ENCODE results near the gene MYO18A. TPM values are rescaled to one million over a fixed set of nuclear protein-coding genes. Genes with fewer than 3 reads are reported as not detected.
A peak's percentile ranks its signal among the peaks of the same experiment; 100 is the strongest.

MYO18A gene
- total and polyA plus RNA-seq, 11 donors: 83.5 to 340 (median 300) TPM

DNA sequence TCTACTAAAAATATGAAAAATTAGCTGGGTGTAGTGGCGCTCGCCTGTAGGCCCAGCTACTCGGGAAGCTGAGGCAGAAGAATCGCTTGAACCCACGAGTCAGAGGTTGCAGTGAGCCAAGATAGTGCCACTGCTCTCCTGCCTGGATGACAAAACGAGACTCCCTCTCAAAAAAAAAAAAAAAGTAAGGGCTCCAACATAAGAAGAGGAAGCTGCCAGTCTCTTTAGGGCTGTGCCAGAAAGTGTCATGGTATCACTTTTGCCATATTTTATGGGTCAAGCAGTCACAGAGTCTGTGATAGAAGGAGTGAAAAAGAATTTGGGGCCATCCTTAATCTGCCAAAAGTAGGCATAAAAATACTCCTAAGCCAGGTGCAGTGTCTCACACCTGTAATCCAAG lies 138.6 kb downstream of the MYO18A start:
- 91 to 95% (median 94%) methylated on average over 6 of the region's 6 CpGs for WGBS, 4 donors
- Histone ChIP-seq H3K9me3 (no peaks in the 10 kb centered on the region), H3K4me3 (no peak overlapping the region), H3K27ac (peak overlapping the region in 1 of 12 donors; percentile 89), H3K36me3 (no peaks in the 10 kb centered on the region), H3K27me3 (peaks cover 0 to 26% (median 0%) of the 10 kb centered on the region in 9 donors), H3K4me1 (peaks cover 0 to 40% (median 3%) of the 10 kb centered on the region in 12 donors)
- DNase-seq (no peak), ATAC-seq (no peak)
- TF ChIP-seq POLR2A (IDR thresholded peaks at IDR 0.05): no peak
- TF ChIP-seq, protein P1, sequence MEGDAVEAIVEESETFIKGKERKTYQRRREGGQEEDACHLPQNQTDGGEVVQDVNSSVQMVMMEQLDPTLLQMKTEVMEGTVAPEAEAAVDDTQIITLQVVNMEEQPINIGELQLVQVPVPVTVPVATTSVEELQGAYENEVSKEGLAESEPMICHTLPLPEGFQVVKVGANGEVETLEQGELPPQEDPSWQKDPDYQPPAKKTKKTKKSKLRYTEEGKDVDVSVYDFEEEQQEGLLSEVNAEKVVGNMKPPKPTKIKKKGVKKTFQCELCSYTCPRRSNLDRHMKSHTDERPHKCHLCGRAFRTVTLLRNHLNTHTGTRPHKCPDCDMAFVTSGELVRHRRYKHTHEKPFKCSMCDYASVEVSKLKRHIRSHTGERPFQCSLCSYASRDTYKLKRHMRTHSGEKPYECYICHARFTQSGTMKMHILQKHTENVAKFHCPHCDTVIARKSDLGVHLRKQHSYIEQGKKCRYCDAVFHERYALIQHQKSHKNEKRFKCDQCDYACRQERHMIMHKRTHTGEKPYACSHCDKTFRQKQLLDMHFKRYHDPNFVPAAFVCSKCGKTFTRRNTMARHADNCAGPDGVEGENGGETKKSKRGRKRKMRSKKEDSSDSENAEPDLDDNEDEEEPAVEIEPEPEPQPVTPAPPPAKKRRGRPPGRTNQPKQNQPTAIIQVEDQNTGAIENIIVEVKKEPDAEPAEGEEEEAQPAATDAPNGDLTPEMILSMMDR (IDR thresholded peaks at IDR 0.05): no peak
- intact Hi-C loops (cut with DNase I): no loop called here

DNA sequence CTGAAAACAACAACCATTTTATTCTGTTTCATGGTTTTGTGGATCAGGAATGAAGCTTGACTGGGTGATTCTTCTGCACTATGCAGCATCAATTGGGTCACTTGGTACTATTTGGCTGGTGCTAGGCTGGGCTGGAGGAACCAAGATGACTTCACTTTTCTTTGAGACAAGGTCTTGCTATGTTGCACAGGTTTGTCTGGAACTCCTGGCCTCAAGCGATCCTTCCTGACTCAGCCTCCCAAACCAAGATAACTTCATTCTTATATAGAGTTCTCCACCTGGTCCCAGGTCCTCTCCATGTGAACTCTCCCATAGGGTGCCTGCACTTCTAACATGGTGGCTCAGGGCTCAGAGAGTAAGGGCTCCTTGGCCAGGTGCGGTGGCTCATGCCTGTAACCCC lies 139.1 kb downstream of the MYO18A start:
- H3K27me3 ChIP-seq: peaks cover 0 to 22% (median 0%) of the 10 kb centered on the region in 9 donors
- no peaks in the 10 kb centered on the region for H3K36me3 ChIP-seq
- H3K27ac ChIP-seq: no peak overlapping the region
- no peak overlapping the region for H3K4me3 ChIP-seq
- no peak for ATAC-seq
- peaks cover 0 to 37% (median 3%) of the 10 kb centered on the region in 12 donors for H3K4me1 ChIP-seq
- 94 to 100% (median 98%) methylated on average over 2 of the region's 2 CpGs for WGBS, 4 donors
- no peaks in the 10 kb centered on the region for H3K9me3 ChIP-seq
- no peak for DNase-seq
- TF ChIP-seq, protein P1 (IDR thresholded peaks at IDR 0.05): no peak
- TF ChIP-seq POLR2A (IDR thresholded peaks at IDR 0.05): no peak
- intact Hi-C loops (cut with DNase I): no loop called here

DNA sequence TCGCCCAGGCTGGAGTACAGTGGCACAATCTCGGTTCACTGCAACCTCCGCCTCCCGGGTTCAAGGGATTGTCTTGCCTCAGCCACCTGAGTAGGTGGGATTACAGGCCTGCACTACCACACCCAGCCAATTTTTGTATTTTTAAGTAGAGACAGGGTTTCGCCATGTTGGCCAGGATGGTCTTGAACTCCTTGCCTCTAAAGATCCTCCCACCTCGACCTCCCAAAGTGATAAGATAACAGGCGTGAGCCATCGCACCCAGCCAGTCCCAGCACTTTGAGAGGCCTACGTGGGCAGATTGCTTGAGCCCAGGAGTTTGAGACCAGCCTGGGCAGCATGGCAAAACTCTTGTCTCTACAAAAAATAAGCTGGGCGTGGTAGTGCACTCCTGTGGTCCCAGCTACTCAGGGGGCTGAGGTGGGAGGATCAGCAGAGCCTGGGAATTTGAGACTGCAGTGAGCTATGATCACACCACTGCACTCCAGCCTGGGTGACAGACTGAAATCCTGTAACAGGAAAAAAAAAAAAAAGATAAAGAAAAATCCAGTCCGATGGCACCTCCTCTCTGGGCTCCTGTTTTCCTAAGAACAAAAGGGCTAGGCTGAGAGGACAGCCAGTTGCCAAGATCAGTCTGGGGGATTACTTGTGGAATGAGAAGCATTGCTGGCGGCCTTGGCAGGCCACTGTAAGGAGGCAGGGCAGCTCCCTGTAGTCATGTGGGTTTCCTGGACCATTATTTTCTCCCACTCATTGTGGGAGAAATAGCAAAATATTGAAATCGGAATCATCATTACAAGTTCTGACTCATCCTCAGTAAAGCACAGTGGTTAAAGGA lies 140.2 kb downstream of the MYO18A start:
- Histone ChIP-seq H3K4me1 (peaks cover 0 to 33% (median 3%) of the 10 kb centered on the region in 12 donors), H3K4me3 (no peak overlapping the region), H3K27ac (no peak overlapping the region), H3K9me3 (peaks cover 0 to 5% (median 0%) of the 10 kb centered on the region in 12 donors), H3K27me3 (peaks cover 0 to 20% (median 0%) of the 10 kb centered on the region in 9 donors), H3K36me3 (no peaks in the 10 kb centered on the region)
- ATAC-seq (no peak), DNase-seq (no peak)
- intact Hi-C loops (cut with DNase I): no loop called here
- TF ChIP-seq, protein P1 (IDR thresholded peaks at IDR 0.05): no peak
- no peak for TF ChIP-seq POLR2A (IDR thresholded peaks at IDR 0.05)
- WGBS, 4 donors: 78 to 89% (median 81%) methylated on average over 13 of the region's 13 CpGs

DNA sequence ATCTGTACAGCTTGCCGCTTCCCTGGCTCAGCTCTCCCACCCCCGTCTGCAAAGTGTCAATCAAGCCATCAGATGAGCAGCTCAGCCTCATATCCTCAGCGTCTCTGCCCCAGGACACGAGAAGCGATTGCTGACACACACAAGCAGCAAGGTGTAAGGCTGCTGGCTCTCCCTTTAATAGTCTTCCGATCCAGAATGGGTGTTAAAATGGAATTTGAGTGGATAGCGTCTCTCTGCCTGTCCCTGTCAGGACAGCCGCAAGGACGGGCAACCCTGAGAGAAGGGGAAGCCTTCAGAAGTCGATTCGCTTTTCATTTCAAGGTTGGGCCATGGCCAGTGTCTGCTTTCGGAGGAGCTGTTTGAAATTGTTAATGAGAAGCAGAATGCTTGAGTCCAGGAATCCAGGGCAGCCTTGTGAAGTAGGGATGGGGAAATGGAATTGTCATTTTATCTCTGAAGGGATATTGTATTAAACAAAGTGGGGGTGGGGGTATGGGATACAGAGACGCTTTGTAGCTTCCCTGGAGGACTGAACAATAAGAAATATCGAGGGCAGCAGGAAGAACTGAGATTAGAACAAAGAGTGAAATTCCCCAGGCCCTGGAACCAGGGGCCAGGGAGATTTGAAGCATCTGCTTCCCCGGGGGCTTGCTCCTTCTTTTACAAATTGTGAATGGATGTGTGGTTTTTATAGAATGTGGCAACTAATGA lies 142.0 kb downstream of the MYO18A start:
- intact Hi-C loops (cut with DNase I): no loop called here
- Histone ChIP-seq H3K27ac (no peak overlapping the region), H3K4me1 (peaks cover 0 to 17% (median 3%) of the 10 kb centered on the region in 12 donors), H3K4me3 (no peak overlapping the region), H3K9me3 (peaks cover 0 to 17% (median 9%) of the 10 kb centered on the region in 12 donors), H3K36me3 (no peaks in the 10 kb centered on the region), H3K27me3 (peaks cover 0 to 23% (median 0%) of the 10 kb centered on the region in 9 donors)
- no peak for TF ChIP-seq POLR2A (IDR thresholded peaks at IDR 0.05)
- TF ChIP-seq, protein P1 (IDR thresholded peaks at IDR 0.05): no peak
- 32 to 42% (median 40%) methylated on average over 15 of the region's 15 CpGs for WGBS, 4 donors
- no peak for ATAC-seq
- DNase-seq: no peak
